BLaER1 (cell line): ENCODE data around the gene ACTMAP.

Source experiments
- H3K27ac ChIP-seq: shearing (Covaris generic); formaldehyde crosslinking; 2 replicates; pipeline ENCODE4 v1.8.1; 2022
- H3K27me3 ChIP-seq: shearing (Covaris generic); formaldehyde crosslinking; 2 replicates; pipeline ENCODE4 v1.8.1; 2022
- H3K36me3 ChIP-seq: shearing (Covaris generic); formaldehyde crosslinking; 2 replicates; pipeline ENCODE4 v1.8.1; 2022
- H3K4me1 ChIP-seq: shearing (Covaris generic); formaldehyde crosslinking; 2 replicates; pipeline ENCODE4 v1.8.1; 2022
- H3K4me2 ChIP-seq: shearing (Covaris generic); formaldehyde crosslinking; 2 replicates; pipeline ENCODE4 v1.8.1; 2022
- H3K4me3 ChIP-seq: shearing (Covaris generic); formaldehyde crosslinking; 2 replicates; pipeline ENCODE4 v1.8.1; 2022
- H3K9ac ChIP-seq: shearing (Covaris generic); formaldehyde crosslinking; 2 replicates; pipeline ENCODE4 v1.8.1; 2022
- H3K9me3 ChIP-seq: shearing (Covaris generic); formaldehyde crosslinking; 2 replicates; pipeline ENCODE4 v1.8.1; 2022
- H4K20me1 ChIP-seq: shearing (Covaris generic); formaldehyde crosslinking; 2 replicates; pipeline ENCODE4 v1.8.1; 2022
- Cebpa-rat ChIP-seq: shearing (Covaris generic); IDR thresholded peaks from 2 replicates; pipeline ENCODE4 v1.8.1; 2022

Gene ACTMAP

DNA sequence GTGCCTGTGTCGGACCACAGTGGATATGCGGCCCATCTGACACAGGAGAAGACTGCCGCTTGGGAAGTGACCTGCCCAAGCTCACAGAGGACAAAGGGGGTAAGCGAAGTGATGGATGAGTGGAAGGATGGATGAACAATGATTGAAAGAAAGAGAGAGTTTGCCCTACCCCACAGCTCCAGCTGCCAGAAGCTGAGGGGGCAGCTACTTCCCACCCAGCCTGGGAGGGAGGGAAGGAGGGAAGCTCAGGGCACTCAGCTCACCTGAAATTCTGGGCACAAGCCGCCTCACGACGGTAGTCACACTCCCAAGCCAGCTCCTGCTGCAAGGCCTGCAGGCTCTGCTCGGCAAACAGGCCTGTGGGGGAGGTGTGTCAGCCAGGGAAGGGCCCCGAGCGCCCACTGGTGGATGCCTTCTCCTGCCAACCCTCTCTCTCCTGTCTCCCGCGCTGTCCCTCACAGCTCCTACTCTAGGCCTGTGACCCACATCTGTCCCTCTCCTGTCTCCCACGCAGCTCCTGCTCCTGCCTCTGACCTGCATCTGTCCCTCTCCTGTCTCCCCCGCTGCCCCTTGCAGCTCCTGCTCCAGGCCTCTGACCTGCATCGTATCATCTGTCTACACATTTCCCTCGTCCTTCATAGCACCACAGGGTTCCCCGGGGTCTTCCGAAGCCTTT, 47.8 kb downstream of the ACTMAP start:
- no peak for TF ChIP-seq Cebpa-rat
- Histone ChIP-seq H3K9me3 (no peaks in the 10 kb centered on the region), H4K20me1 (no peaks in the 10 kb centered on the region), H3K9ac (no peak overlapping the region), H3K27me3 (no peaks in the 10 kb centered on the region), H3K4me2 (no peak overlapping the region), H3K36me3 (peaks cover 79% of the 10 kb centered on the region), H3K4me3 (no peak overlapping the region), H3K4me1 (no peaks in the 10 kb centered on the region), H3K27ac (no peak overlapping the region)

DNA sequence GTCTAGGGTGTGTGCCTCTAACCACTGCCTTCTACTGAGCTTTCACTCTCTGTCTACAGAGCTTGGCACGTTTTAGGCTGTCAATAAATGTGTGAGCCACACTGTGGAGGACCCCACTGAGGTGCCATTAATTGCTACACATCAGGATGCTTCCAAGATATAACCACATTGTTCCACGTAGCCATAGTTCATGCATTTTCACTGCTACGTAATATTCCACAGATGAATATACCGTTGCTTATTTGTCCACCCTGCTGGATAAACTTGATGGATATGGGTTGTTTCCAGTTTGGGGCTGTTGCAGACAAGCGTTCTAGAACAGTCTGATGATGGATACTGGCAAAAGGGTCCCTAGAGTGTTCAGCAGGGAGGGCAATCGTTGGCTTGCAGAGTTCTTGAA, 48.5 kb downstream of the ACTMAP start:
- Histone ChIP-seq H3K4me3 (no peak overlapping the region), H3K4me1 (no peaks in the 10 kb centered on the region), H3K36me3 (peaks cover 72% of the 10 kb centered on the region), H3K9me3 (no peaks in the 10 kb centered on the region), H3K9ac (no peak overlapping the region), H3K4me2 (no peak overlapping the region), H4K20me1 (no peaks in the 10 kb centered on the region), H3K27ac (no peak overlapping the region), H3K27me3 (no peaks in the 10 kb centered on the region)
- no peak for TF ChIP-seq Cebpa-rat

GRCh38 chr19:40700083-40700482, 50.2 kb downstream of the ACTMAP start:
- H3K9ac ChIP-seq, result no peak overlapping the region
- H4K20me1 ChIP-seq, result no peaks in the 10 kb centered on the region
- no peaks in the 10 kb centered on the region for H3K27me3 ChIP-seq
- H3K4me1 ChIP-seq, result no peaks in the 10 kb centered on the region
- no peak for TF ChIP-seq Cebpa-rat
- H3K4me2 ChIP-seq, result no peak overlapping the region
- H3K27ac ChIP-seq, result no peak overlapping the region
- H3K9me3 ChIP-seq, result no peaks in the 10 kb centered on the region
- H3K36me3 ChIP-seq, result peaks cover 67% of the 10 kb centered on the region
- H3K4me3 ChIP-seq, result no peak overlapping the region

DNA sequence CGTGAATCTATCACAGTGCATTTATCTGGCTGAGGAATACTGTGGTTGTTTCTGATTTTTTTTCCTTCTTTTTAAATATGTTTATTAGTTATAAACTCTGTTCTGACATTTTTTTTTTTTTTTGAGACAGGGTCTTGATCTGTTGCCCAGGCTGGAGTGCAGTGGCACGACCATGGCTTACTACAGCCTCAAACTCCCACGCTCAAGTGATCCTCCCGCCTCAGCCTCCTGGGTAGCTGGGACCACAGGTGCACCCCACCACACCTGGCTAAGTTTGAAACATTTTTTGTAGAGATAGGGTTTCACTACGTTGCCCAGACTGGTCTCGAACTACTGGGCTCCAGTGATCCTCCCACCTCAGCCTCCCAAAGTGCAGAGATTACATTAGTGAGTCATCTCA, 53.3 kb downstream of the ACTMAP start:
- Histone ChIP-seq H3K9me3 (no peaks in the 10 kb centered on the region), H3K36me3 (peaks cover 60% of the 10 kb centered on the region)
- no peak for TF ChIP-seq Cebpa-rat

DNA sequence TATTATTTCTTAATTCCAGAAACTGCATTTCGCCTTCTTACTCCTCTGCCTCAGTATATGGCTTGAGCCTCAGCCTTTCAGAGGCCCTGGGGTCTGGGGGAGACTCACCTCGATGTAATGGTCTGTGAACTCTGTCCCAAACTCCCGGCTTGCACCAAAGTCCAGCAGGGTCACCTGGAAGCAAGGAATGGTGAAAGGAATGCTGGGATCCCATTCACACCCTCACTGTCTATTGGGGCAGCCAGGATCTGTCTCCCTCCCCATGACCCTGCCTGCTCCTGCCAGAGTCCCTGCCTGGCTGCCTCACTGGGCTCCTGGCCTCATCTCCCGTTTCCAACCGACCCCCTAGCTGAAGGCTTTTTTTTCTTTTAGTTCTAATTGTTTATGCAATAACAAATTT, 54.4 kb downstream of the ACTMAP start:
- Histone ChIP-seq H3K9me3 (no peaks in the 10 kb centered on the region), H3K4me3 (no peak overlapping the region), H3K4me1 (peaks cover 13% of the 10 kb centered on the region), H4K20me1 (no peaks in the 10 kb centered on the region), H3K4me2 (no peak overlapping the region), H3K27me3 (no peaks in the 10 kb centered on the region), H3K36me3 (peaks cover 49% of the 10 kb centered on the region), H3K9ac (no peak overlapping the region), H3K27ac (no peak overlapping the region)
- TF ChIP-seq Cebpa-rat, result no peak

More for the DNA sequence above, 53.3 kb downstream of the ACTMAP start:
- Histone ChIP-seq H3K9ac (no peak overlapping the region), H3K4me2 (no peak overlapping the region), H3K4me3 (no peak overlapping the region), H3K4me1 (peaks cover 1% of the 10 kb centered on the region), H3K27me3 (no peaks in the 10 kb centered on the region), H3K27ac (no peak overlapping the region), H4K20me1 (no peaks in the 10 kb centered on the region)

GRCh38 chr19:40693896-40694295, 56.4 kb downstream of the ACTMAP start:
- H3K4me3 ChIP-seq, result no peak overlapping the region
- TF ChIP-seq Cebpa-rat, result no peak
- H3K27ac ChIP-seq, result no peak overlapping the region
- no peak overlapping the region for H3K4me2 ChIP-seq
- H3K4me1 ChIP-seq, result peaks cover 27% of the 10 kb centered on the region
- peaks cover 34% of the 10 kb centered on the region; the same call in 1 of the 2 replicates for H3K36me3 ChIP-seq
- H3K9ac ChIP-seq, result no peak overlapping the region
- no peaks in the 10 kb centered on the region for H4K20me1 ChIP-seq
- no peaks in the 10 kb centered on the region for H3K9me3 ChIP-seq
- no peaks in the 10 kb centered on the region for H3K27me3 ChIP-seq

GRCh38 chr19:40693150-40693788, 57.0 kb downstream of the ACTMAP start:
- Histone ChIP-seq H3K4me2 (no peak overlapping the region), H4K20me1 (no peaks in the 10 kb centered on the region), H3K27me3 (no peaks in the 10 kb centered on the region), H3K36me3 (peaks cover 34% of the 10 kb centered on the region; the same call in 1 of the 2 replicates), H3K9me3 (no peaks in the 10 kb centered on the region), H3K27ac (0 out of 2 replicates have a peak overlapping the region, but pooled peaks have one; percentile 6), H3K4me1 (peaks cover 33% of the 10 kb centered on the region), H3K4me3 (no peak overlapping the region), H3K9ac (no peak overlapping the region)
- no peak for TF ChIP-seq Cebpa-rat

GRCh38 chr19:40692212-40692551, 58.1 kb downstream of the ACTMAP start:
- H3K4me3 ChIP-seq, result no peak overlapping the region
- no peak overlapping the region for H3K9ac ChIP-seq
- no peaks in the 10 kb centered on the region for H3K9me3 ChIP-seq
- H3K27me3 ChIP-seq, result no peaks in the 10 kb centered on the region
- no peak overlapping the region for H3K4me2 ChIP-seq
- H3K4me1 ChIP-seq, result peaks cover 36% of the 10 kb centered on the region
- H4K20me1 ChIP-seq, result no peaks in the 10 kb centered on the region
- peak overlapping the region; percentile 87; the same call in 1 of the 2 replicates for H3K27ac ChIP-seq
- peaks cover 34% of the 10 kb centered on the region; the same call in 1 of the 2 replicates for H3K36me3 ChIP-seq
- no peak for TF ChIP-seq Cebpa-rat

DNA sequence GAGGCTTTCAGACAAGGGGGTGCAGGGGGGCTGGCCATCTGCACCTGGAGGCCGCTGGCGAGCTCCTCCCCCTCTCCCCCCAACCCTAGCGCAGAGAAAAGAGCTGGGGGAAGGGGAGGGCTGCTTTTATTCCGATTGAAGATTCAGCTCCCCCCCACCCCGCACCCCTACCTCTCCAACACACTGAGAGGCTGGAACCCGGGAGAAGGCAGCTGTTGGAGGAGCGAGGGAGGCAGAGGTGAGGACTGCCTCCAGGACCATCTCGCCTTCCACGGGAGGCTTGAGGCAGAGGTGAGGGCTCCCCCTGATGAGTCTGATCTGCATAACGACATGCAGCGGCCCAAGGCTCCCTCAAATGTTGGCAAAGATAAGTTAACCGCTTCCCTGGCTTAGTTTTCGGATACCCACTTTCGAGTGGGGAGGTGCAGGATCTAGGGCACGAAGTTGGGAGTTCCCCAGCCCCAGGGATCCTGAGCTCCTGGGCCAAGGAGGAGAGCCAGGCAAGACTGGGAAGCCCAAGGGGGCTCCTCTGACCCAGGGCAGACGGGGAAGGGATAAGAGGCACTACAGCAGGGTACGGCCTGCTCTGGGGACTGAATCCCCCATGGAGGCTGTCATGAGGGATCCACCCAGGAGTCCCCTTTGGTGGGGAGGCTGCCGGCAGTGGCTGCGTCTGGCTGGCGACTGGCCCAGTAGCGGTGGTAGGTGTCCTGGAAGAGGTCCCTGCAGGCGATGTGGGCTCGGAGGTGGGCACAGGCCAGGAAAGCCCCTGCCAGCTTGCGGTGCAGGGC, 58.7 kb downstream of the ACTMAP start:
- no peaks in the 10 kb centered on the region for H3K9me3 ChIP-seq
- peak overlapping the region; percentile 77 for H3K4me3 ChIP-seq
- H3K27me3 ChIP-seq, result no peaks in the 10 kb centered on the region
- H3K9ac ChIP-seq, result peak overlapping the region; percentile 79; the same call in 1 of the 2 replicates
- TF ChIP-seq Cebpa-rat, result no peak
- H3K4me1 ChIP-seq, result peaks cover 36% of the 10 kb centered on the region
- H3K4me2 ChIP-seq, result peak overlapping the region; percentile 95
- H4K20me1 ChIP-seq, result no peaks in the 10 kb centered on the region
- peak overlapping the region; percentile 87 for H3K27ac ChIP-seq
- H3K36me3 ChIP-seq, result peaks cover 40% of the 10 kb centered on the region; the same call in 1 of the 2 replicates
